D721Med (cell line): ENCODE results near the gene ABRAXAS1.

Experiments used
- DNase-seq: peaks from one replicate; pipeline ENCODE4 v3.0.0; 2011; ENCODE audit warnings: low spot score; ENCODE audit not compliant: insufficient read length
- FAIRE-seq: peaks from 2 replicates; lab custom pipeline; 2011; peaks lifted over from hg19 to GRCh38; lab: Jason Lieb, UNC
- CTCF ChIP-seq: IDR thresholded peaks from 2 replicates; pipeline ENCODE4 v1.5.1; 2012; ENCODE audit warnings: mild to moderate bottlenecking, control low read depth; ENCODE audit not compliant: insufficient read depth; ENCODE audit errors: missing control alignments

Gene ABRAXAS1

DNA sequence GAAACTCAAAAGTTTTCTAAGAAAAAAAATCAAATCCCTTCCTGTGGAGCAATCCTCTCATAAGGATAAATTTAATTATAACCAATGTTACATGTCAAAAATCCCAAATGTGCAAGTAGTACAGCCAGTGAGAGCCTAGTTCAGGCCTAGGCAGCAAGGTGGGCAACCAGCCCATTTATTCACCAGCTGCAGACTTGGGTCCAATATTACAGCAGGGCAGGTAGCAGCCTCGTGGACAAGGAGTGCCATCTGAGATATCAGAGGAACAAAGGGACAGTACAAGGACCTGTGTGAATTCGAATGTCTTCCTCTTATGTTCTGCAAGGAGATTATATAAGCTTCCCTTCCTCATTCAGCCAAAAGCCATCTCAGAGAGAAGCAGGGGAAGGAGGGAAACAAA lies 35.9 kb downstream of the ABRAXAS1 start:
- no peak for DNase-seq
- FAIRE-seq, result no peak
- TF ChIP-seq CTCF, result no peak

DNA sequence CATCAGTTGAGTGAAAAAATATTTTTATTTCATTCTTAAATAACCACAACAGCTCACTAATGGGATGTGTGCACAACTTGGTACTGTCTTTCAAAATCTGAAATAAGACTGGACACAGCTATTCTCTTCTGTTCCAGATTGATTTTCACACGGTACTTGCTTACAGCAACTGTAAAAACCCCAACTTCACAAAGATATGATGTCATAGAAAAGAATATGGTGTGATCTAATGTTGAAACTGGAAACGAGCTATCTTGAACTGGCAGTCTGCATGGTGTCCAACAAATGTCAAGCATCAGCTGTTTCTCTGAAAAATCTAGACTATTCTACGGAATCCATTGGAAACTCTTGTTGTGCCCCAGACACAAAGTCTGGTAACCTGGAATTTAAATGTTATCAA lies 44.0 kb downstream of the ABRAXAS1 start:
- FAIRE-seq (no peak), DNase-seq (no peak)
- TF ChIP-seq CTCF, result no peak

DNA sequence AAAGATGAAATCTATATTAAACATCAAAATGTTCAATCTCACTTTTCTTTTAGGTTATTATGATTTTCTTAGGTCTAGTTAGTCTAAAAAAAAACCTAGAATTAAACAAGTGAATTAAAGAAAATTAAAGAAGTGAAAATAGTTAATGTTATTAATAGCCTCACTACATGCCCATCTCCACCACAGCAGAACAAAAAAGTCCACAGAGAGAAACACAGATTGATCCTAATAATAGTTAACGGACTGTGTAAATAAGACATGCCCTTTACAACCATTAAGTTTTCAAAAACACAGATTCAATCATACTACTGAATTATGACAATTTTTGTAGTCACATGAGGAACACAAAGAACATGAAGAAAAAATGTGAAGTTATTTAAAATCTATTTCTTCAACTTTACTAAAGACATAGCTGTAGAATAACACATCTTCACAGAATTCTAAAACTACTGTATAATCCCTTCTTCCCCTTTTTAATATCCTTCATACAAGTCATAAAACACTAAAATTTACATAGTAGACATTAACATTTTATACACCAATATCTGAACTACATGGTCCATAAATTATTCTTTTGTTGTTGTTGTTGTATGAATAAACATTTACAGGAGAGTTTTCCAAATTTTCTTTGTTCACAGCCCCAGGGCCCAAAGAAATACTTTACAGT lies 44.6 kb downstream of the ABRAXAS1 start:
- TF ChIP-seq CTCF, result no peak
- DNase-seq (no peak), FAIRE-seq (no peak)

DNA sequence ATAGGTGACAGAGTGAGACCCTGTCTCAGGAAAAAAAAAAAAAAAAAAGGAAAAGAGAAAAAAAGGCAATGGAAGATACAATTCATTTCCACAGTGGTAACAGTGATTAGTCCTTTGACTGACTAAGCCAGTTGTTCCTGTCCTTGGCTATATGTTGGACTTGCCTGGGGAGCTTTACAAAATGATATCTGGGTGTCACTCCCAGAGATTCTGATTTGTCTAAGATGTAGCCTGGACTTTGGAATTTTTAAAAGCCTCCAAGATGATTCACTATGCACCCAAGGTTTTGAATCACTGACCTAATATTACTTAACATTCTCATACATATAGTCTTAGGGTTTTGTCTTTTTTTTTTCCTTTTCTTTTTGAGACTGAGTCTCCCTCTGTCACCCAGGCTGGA lies 46.2 kb downstream of the ABRAXAS1 start:
- FAIRE-seq (no peak), DNase-seq (no peak)
- no peak for TF ChIP-seq CTCF

- DNase-seq (no peak), FAIRE-seq (no peak)
- no peak for TF ChIP-seq CTCF
These were observed 48.2 kb downstream of the ABRAXAS1 start for GRCh38 chr4:83436680-83437079.

DNA sequence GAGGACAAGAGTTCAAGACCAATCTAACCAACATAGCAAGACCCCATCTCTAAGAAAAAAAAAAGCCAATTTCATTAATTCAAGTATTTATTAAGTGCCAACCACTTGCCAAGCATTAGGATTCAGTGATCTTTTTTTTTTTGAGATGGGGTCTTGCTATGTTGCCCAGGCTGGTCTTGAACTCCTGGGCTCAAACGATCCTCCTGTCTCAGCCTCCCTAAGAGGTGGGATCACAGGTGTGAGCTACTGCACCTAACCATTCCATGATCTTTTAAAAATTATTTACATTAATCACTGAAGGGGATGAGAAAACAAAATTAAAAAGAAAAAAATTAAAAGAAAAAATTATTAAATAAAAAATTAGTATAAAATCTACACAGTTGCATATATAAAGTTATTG lies 53.7 kb downstream of the ABRAXAS1 start:
- DNase-seq, result no peak
- TF ChIP-seq CTCF, result no peak
- FAIRE-seq, result no peak

GRCh38 chr4:83418211-83418610 lies 66.7 kb downstream of the ABRAXAS1 start:
- DNase-seq (no peak), FAIRE-seq (no peak)
- no peak for TF ChIP-seq CTCF
